Gastroesophageal sphincter (tissue), 3 donors: Measurements from ENCODE around the gene RAB3B.

ENCODE experiments used
- CTCF ChIP-seq, 4 experiments: fragments of 200-600 bp in 2 of 4; fragments of 450-650 bp in 2 of 4; sonication (generic) in 1 of 4; IDR thresholded peaks; one replicate each; pipeline ENCODE4 v1.5.1; 2017 to 2019; ENCODE audit warnings: antibody characterized with exemption in 4 of 4, mild to moderate bottlenecking in 2 of 4, moderate library complexity in 2 of 4
- POLR2A ChIP-seq, 2 donors: fragments of 450-650 bp; IDR thresholded peaks; one replicate each; pipeline ENCODE4 v1.6.1; 2017; ENCODE audit warnings: antibody characterized with exemption in 2 of 2, mild to moderate bottlenecking in 2 of 2, moderate library complexity in 1 of 2
- POLR2AphosphoS5 ChIP-seq: sonication (generic); formaldehyde crosslinking; IDR thresholded peaks from one replicate; pipeline ENCODE4 v1.6.1; 2017; ENCODE audit warnings: antibody characterized with exemption

- TF ChIP-seq CTCF (IDR thresholded peaks at IDR 0.05) (no peak), POLR2AphosphoS5 (no peak), POLR2A (IDR thresholded peaks at IDR 0.05) (no peak)
Observed at GRCh38 chr1:51877434-51878307, 112.8 kb downstream of the RAB3B start.
